HL-60/S4 treated with phorbol 12-myristate 13-acetate at 8.2 ng/mL for 4 days and 3 days (cell line): Measurements from ENCODE around the gene HINT3.

Experiments
- in situ Hi-C: fragments of 300-500 bp; cut with MboI; formaldehyde crosslinking; loops from 2 replicates; pipeline ENCODE4 v1.15.0; 2022; ENCODE audit warnings: low sequenced_read_pairs

Gene HINT3

DNA sequence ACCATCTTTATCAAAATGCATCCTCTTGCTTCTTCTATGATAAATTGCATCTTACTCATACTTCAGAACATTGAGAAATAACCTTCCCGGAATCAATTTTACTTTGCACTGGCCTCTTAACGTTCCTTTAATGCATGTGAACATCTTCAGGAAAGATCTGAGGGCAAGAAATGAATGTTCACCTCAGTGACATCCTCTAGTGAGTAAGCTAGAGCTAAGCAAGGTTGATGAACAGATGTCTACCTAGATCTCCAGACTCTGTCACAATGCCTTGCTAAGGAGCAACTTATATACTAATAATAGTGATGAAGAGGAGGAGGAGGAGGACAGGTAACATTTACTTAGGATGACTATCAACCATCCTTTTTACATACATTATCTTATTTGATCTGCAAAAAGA is 16.8 kb upstream of the HINT3 start:
- in situ Hi-C loops, result no loop called here

DNA sequence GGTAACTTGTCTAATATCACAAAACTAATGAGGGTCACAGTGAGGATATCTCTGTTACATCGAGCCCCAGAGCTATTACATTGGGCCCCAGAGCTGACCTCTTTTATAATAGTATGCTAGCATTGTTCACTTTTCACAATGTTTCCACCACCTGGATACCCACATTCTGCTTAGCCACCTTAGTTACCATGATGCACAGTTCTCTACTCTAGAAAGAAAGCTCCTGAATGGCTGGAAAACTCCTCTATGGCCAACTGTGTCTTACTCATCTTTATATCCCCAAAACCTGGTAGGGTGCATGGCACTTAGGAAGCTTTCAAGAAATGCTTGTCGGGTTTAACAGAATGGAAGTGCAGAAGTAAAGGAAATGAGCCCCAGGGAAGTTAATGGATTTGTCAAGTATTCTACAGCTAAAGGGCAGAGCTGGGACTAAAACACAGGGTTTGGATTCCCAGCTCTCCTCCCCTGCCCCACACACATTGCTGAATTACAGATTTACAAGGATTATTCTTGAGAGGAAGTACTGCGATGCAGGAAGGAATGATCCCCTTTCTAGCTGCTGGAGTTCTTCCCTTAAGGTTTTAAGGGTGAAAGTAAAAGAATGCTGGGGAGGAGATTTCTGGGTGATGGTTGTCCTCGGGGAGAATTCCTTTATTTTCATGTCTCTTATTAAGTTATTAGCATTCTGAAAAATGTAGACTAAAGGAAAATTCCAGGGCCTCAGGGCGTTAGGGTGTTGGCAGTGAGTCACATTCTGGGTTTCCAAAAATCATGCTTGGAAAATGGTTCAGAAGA is 16.1 kb upstream of the HINT3 start:
- in situ Hi-C loops, result no loop called here

DNA sequence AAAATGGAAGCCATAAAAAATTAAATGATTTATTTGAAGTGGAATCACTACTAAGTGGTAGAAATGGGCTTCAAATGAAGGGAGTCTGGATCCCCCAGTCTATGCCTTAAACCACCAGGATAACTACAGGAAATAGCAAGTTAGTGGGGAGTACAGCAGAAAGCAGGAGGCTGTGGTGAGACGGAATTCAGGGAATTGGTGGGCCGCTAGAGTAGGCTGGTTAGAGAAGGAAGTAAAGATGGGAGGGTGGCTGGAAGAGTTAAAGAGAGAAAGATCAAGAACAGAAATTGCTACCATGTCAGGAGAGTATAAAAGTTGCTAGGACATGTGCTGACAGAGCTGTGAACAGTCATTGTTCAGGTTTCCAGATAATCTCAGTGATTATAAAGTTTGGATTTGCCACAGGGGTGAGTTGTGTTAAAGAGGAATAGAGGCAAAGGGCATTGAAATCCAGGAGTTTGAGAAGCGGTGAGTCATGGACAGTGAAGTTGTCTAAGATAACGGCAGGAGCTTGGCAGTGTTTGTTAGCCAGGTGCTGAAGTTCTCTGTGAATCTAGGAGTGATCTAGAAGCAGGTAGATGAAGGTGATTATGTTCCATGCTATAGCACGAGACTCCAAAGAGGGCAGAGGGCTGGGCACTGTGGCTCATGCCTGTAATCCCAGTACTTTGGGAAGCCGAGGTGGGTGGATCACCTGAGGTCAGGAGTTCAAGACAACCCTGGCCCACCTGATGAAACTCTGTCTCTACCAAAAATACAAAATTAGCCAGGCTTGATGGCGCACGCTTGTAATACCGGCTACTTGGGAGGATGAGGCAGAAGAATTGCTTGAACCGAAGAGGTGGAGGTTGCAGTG is 13.7 kb upstream of the HINT3 start:
- in situ Hi-C loops, result no loop called here

DNA sequence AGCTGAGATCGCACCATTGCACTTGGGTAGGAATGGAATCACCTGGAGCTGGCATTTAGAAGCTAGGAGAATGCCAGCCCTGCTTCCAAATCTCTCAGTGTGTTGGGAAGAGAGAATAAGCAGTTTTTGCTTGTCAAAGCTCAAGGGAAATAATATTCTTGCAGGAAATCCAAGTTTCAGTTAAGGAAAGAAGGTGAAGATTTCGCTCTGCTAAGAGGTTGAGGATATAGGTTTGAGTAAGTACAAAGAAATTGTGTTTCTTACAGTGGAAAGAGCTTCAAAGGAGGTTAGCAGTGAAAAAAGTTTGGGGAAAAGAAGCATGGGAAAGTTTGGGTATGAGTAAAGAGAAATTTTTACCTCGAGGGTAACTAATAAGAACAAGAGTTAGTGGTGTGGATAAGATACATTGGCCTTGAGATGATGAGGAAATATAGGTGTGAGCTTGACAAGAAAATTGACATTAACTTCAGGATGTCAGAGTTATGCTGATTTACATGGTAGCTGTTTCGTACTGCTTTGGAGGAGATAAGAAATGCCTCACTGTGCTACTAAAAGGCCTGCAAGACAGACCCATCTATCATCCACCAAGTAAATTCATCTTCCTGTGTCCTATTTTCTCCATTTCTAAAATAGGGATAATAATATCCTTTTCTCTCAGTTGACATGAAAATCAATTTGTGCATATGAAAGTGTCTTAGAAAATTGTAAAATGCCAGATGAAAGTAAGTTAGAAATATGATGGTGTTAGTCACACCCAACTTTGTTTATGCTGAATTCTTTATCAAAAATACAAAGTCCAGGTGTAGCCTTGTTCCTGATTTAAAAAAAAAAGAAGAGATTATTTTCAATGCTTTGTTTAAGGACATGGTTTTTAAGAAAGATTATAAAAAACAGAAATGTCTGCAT is 12.8 kb upstream of the HINT3 start:
- in situ Hi-C loops, result no loop called here

DNA sequence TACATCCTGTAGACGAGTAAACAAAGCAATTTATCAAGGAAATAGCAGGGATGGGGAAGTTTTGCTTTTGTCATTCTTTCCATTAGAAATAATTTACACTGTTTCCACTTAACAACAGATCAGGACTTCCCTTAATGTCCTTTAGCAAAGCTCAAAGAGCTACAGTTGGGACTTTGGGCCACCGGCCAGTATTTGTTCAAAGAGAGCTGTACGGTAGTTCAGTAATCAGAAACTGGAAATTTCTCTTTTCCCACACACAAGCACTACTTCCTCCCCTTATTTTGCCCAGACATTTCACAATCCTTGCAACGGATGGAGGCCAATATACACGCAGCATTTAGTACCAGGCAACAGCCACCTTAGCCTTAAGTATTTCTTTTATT is 12.1 kb upstream of the HINT3 start:
- in situ Hi-C loops, result no loop called here

DNA sequence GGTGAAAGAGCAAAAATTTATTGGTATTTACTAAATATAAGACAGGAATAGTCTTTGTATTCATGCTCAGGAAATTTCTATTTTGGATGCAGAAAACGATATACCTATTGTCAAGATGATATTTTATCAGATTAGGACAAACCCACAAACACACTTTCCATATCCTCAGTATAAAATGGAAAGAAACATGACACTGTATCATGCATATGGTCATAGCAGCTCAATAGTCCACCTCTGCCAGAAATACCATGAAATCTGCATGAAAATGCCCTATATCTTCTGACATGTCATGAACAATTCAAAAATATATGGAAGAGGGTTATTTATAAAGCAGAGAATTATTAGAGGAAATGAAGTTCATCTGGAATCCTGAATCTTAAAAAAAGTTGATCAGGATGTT is 11.7 kb upstream of the HINT3 start:
- in situ Hi-C loops, result no loop called here

GRCh38 chr6:125945378-125946141 is 11.0 kb upstream of the HINT3 start:
- in situ Hi-C loops, result no loop called here

GRCh38 chr6:125947615-125948014 is 9.0 kb upstream of the HINT3 start:
- in situ Hi-C loops, result no loop called here

- in situ Hi-C loops, result no loop called here
Measured at GRCh38 chr6:125948455-125948854, 8.1 kb upstream of the HINT3 start.

DNA sequence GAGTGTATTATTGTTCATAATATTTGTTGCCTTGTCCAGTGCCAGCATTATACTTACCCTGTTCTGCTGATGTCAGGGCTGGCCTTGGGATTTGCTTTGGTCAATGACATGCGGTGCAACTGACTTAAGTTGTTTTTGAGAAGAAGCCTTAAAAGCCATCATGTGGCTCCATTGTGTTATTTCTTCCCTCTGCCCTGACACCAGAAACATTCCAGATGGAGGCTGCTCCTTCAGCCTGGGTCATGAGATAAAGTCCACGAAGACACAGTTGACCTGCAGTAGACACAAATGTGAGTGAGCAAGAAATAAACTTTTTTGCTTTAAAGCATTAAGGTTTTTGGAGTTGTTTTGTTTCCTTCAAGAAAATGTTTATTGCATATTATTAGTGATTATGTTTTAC is 7.5 kb upstream of the HINT3 start:
- in situ Hi-C loops, result no loop called here

DNA sequence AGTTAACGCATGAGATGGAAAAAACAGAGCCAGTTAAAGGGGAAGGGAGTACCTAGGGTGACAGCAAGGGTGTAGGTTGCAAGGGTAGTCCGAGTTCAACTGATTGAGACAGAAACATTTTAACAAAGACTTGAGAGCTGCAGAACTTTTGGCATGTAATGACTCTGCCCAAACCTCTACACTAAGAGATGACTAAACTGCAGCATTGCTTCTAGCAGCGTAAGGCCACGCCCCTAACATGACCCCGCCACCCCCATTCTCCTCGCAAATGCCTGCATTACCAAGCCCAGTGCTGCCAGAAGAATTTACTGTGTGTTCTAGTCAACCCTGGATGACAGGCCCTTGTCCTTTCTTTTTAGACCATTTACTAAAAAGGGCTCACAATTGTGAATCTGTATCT is 6.3 kb upstream of the HINT3 start:
- in situ Hi-C loops, result loop anchor here (10.0 to 25.0 kb wide), 2 partner anchors 165 to 638 kb away; partner anchors contain the start of gene HDDC2

DNA sequence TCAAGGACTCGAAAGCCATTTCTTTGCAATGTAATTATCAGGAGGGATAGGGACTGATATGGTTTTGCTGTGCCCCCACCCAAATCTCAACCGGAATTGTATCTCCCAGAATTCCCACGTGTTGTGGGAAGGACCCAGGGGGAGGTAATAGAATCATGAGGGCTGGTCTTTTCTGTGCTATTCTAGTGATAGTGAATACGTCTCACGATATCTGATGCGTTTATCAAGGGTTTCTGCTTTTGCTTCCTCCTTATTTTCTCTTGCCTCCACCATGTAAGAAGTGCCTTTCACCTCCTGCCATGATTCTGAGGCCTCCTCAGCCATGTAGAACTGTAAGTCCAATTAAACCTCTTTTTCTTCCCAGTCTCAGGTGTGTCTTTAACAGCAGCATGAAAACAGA is 5.9 kb upstream of the HINT3 start:
- in situ Hi-C loops, result loop anchor here (10.0 to 25.0 kb wide), 2 partner anchors 166 to 638 kb away; partner anchors contain the start of gene HDDC2

DNA sequence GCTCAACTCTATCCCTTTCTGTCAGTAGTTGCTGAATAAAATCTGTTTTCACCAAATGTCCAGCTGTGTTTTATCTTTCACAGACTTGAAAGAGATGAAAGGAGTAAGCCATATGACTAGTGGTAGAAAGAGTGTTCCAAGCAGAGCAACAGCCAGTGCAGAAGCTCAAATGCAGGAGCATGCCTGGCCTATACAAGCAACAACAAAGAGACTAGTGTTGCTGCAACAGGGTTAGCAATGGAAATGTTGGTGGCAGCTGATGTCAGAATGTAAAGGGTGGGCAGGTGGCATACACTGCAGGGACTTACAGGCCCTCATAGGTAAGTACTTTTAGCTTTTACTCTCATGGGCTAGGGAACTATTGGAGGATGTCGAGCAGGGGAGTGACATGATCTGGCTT is 5.2 kb upstream of the HINT3 start:
- in situ Hi-C loops, result loop anchor here (10.0 to 25.0 kb wide), 2 partner anchors 167 to 639 kb away; partner anchors contain the start of gene HDDC2

DNA sequence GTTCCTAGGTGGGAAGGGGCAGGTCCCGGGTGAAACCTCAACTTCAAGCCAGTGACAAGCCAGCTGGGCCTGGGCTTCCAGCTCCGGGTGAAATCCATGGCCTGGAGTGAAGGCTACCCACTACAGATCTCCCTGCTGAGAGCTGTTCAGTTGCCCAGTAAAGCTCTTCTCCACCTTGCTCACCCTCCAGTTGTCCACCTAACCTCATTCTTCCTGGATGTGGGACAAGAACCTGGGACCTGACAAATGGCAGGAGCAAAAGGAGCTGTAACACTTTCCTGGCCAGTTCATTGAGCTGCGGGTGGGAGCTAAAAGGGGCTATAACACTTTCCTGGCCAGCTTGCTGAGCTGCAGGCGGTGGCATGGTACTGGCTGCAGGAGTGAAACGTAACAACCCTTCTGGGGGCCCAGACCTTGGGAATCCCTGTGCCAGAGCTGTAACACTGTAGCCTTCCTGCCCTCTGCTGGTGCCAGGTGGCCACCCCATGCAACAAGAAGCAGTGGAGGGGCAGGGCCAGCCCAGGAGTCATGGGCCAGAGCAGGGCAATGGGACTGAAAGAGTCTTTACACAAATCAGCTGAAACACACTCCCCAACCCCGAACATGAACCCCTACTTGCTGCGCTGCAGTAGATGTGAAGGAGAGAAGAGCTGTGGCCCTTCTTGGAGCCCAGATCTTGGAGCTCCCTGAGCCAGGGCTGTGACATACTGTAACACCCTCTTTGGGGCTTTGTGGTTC is 3.6 kb upstream of the HINT3 start:
- in situ Hi-C loops, result loop anchor here (10.0 to 25.0 kb wide), 2 partner anchors 168 to 641 kb away; partner anchors contain the start of gene HDDC2

DNA sequence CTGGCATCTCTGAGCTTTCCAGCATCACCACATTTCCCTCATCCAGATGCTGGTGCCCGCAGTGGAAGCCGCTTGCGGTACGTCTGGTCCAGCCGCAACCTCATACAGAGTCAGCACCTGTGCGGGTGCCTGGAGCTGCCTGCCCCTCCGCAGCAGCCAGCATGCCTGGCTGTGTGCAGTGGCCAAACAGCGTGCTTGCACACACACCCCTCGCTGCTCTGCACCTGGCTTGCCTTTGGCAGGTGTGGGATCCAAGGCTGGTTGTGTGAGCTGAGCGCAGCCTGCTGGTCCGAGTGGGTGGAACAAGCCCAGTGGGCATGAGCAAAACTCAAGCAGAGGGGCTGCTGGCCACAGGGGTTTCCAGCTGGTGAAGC is 3.1 kb upstream of the HINT3 start:
- in situ Hi-C loops, result loop anchor here (10.0 to 25.0 kb wide), 2 partner anchors 169 to 641 kb away; partner anchors contain the start of gene HDDC2

GRCh38 chr6:125954735-125955339 is 1.7 kb upstream of the HINT3 start:
- in situ Hi-C loops, result loop anchor here (10.0 to 25.0 kb wide), 2 partner anchors 170 to 643 kb away; partner anchors contain the start of gene HDDC2

- in situ Hi-C loops, result loop anchor here (10.0 to 25.0 kb wide), 2 partner anchors 171 to 644 kb away; partner anchors contain the start of gene HDDC2
Measured at GRCh38 chr6:125955973-125956372, 597 bp upstream of the HINT3 start.

- in situ Hi-C loops, result loop anchor here (10.0 to 25.0 kb wide), 2 partner anchors 173 to 645 kb away; partner anchors contain the start of gene HDDC2
Measured at GRCh38 chr6:125957391-125957693, 772 bp downstream of the HINT3 start.

GRCh38 chr6:125957845-125958244 is 1.3 kb downstream of the HINT3 start:
- in situ Hi-C loops, result loop anchor here (10.0 to 25.0 kb wide), 2 partner anchors 173 to 646 kb away; partner anchors contain the start of gene HDDC2
